GM23338 (cell line): ENCODE measurements around the gene UTP11. TPM values are rescaled to one million over a fixed set of nuclear protein-coding genes. Genes with fewer than 3 reads are reported as not detected.

Experiments used
- ATAC-seq: fragments of 200-7000 bp; cut with Tn5 transposase; 3 replicates; pipeline ENCODE4 v1.9.1; 2020
- DNase-seq: peaks from one replicate; pipeline ENCODE4 v3.0.0-alpha.2; 2015; ENCODE audit warnings: low spot score
- H2AFZ ChIP-seq: fragments of 200-600 bp; sonication (generic); 2 replicates; pipeline ENCODE4 v1.8.0; 2016; ENCODE audit warnings: antibody characterized with exemption, mild to moderate bottlenecking, moderate library complexity
- H3F3A ChIP-seq: fragments of 200-600 bp; sonication (generic); replicated peaks from 2 replicates; pipeline ENCODE4 v1.8.0; 2017; ENCODE audit warnings: antibody characterized with exemption, mixed run types, low read depth
- H3K27ac ChIP-seq: fragments of 200-600 bp; sonication (generic); 2 replicates; pipeline ENCODE4 v1.6.1; 2016; ENCODE audit warnings: low read depth
- H3K27me3 ChIP-seq: fragments of 200-600 bp; sonication (generic); 2 replicates; pipeline ENCODE4 v1.8.0; 2016; ENCODE audit warnings: mild to moderate bottlenecking, mixed run types, moderate library complexity; ENCODE audit not compliant: insufficient read depth
- H3K36me3 ChIP-seq: fragments of 200-600 bp; sonication (generic); 2 replicates; pipeline ENCODE4 v1.8.0; 2016; ENCODE audit warnings: mild to moderate bottlenecking; ENCODE audit not compliant: insufficient read depth
- H3K4me1 ChIP-seq: fragments of 200-600 bp; sonication (generic); 2 replicates; pipeline ENCODE4 v1.8.0; 2016; ENCODE audit warnings: mild to moderate bottlenecking, moderate library complexity; ENCODE audit not compliant: insufficient read depth
- H3K4me2 ChIP-seq: fragments of 200-600 bp; sonication (generic); 2 replicates; pipeline ENCODE4 v1.7.1; 2017; ENCODE audit warnings: mixed run types
- H3K4me3 ChIP-seq: fragments of 200-600 bp; sonication (generic); 2 replicates; pipeline ENCODE4 v1.6.1; 2016; ENCODE audit warnings: mixed run types
- H3K79me2 ChIP-seq: fragments of 200-600 bp; sonication (generic); replicated peaks from 2 replicates; pipeline ENCODE4 v1.8.0; 2017; ENCODE audit warnings: mild to moderate bottlenecking; ENCODE audit not compliant: insufficient read depth
- H3K9me2 ChIP-seq: fragments of 200-600 bp; sonication (generic); 2 replicates; pipeline ENCODE4 v1.8.0; 2017; ENCODE audit not compliant: insufficient read depth
- H4K20me1 ChIP-seq: fragments of 200-600 bp; sonication (generic); replicated peaks from 2 replicates; pipeline ENCODE4 v1.8.0; 2017; ENCODE audit warnings: mild to moderate bottlenecking; ENCODE audit not compliant: insufficient read depth
- H3K27ac Mint-ChIP-seq: 2 replicates; pipeline ENCODE4 v1.8.0; 2020; ENCODE audit warnings: inconsistent platforms, mild to moderate bottlenecking, moderate library complexity, mixed read lengths
- H3K27me3 Mint-ChIP-seq: 3 replicates; pipeline ENCODE4 v1.8.0; 2022; ENCODE audit warnings: low read depth, mild to moderate bottlenecking, moderate library complexity, mixed read lengths, inconsistent platforms; ENCODE audit not compliant: insufficient read depth, poor library complexity
- H3K36me3 Mint-ChIP-seq: 3 replicates; pipeline ENCODE4 v1.8.0; 2021; ENCODE audit warnings: low read depth, mild to moderate bottlenecking, inconsistent platforms, moderate library complexity, mixed read lengths
- H3K4me1 Mint-ChIP-seq: 3 replicates; pipeline ENCODE4 v1.8.0; 2020; ENCODE audit warnings: mild to moderate bottlenecking, inconsistent platforms, mixed read lengths
- H3K4me3 Mint-ChIP-seq: 3 replicates; pipeline ENCODE4 v1.8.0; 2021; ENCODE audit warnings: moderate library complexity, mild to moderate bottlenecking, inconsistent platforms, mixed read lengths
- H3K9me3 Mint-ChIP-seq: 3 replicates; pipeline ENCODE4 v1.8.0; 2020; ENCODE audit warnings: moderate library complexity, mild to moderate bottlenecking, inconsistent platforms, mixed read lengths
- CREB1 ChIP-seq: fragments of 250-450 bp; sonication (Bioruptor Pico); IDR thresholded peaks from 2 replicates; pipeline ENCODE4 v1.5.0; 2020; ENCODE audit warnings: low read depth, mild to moderate bottlenecking, moderate library complexity
- CTCF ChIP-seq, 2 experiments: fragments of 200-600 bp in 1 of 2; sonication (generic) in 1 of 2; conservative IDR thresholded peaks; 2 replicates each; pipeline versions ENCODE4 v1.5.1 to v1.6.1; 2016 to 2017; ENCODE audit warnings: antibody characterized with exemption in 2 of 2, low read depth in 2 of 2, mild to moderate bottlenecking in 2 of 2, moderate library complexity in 1 of 2
- EZH2 ChIP-seq: fragments of 200-600 bp; sonication (generic); IDR thresholded peaks from one replicate; pipeline ENCODE4 v1.8.0; 2017; ENCODE audit warnings: antibody characterized with exemption, mild to moderate bottlenecking, low read depth; ENCODE audit not compliant: unreplicated experiment
- EZH2phosphoT487 ChIP-seq: fragments of 200-600 bp; sonication (generic); IDR thresholded peaks from one replicate; pipeline ENCODE4 v1.8.1; 2018; ENCODE audit warnings: antibody characterized with exemption; ENCODE audit not compliant: unreplicated experiment
- JUNB ChIP-seq: IDR thresholded peaks from one replicate; pipeline ENCODE4 v1.6.1; 2016; ENCODE audit warnings: antibody characterized with exemption; ENCODE audit not compliant: unreplicated experiment
- POLR2AphosphoS5 ChIP-seq: IDR thresholded peaks from 2 replicates; pipeline ENCODE4 v1.6.1; 2016; ENCODE audit warnings: antibody characterized with exemption, low read depth
- REST ChIP-seq: IDR thresholded peaks from one replicate; pipeline ENCODE4 v1.6.1; 2018; ENCODE audit warnings: antibody characterized with exemption; ENCODE audit not compliant: unreplicated experiment
- STAT1 ChIP-seq: IDR thresholded peaks from one replicate; pipeline ENCODE4 v1.6.1; 2016; ENCODE audit warnings: antibody characterized with exemption; ENCODE audit not compliant: unreplicated experiment
- ZNF331 ChIP-seq: fragments of 250-450 bp; sonication (Bioruptor Pico); IDR thresholded peaks from 2 replicates; pipeline ENCODE4 v1.5.0; 2020; ENCODE audit warnings: low read depth, mild to moderate bottlenecking, moderate library complexity
- ZNF462 ChIP-seq: fragments of 250-450 bp; sonication (Bioruptor Pico); IDR thresholded peaks from 2 replicates; pipeline ENCODE4 v1.5.0; 2020; ENCODE audit warnings: mild to moderate bottlenecking, moderate library complexity
- polyA plus RNA-seq: library from polyadenylated mRNA; unstranded; fragments of >200 nt; fragmentation: Nextera tagmentation; extraction: Ambion mirVana; gene quantifications from 2 replicates; pipeline ENCODE4 v1.2.1, GENCODE V29; 2016
- total RNA-seq: library from RNA; depleted of rRNA; stranded (reverse); fragments of >200 nt; shearing (Covaris generic); gene quantifications from 2 replicates; pipeline ENCODE4 v1.2.3, GENCODE V29; 2014

Gene UTP11
- total and polyA plus RNA-seq, 2 experiments from 2014 or later = 67.8 to 105 TPM

GRCh38 chr1:38062361-38063288 lies 50.1 kb downstream of the UTP11 start:
- Mint-ChIP-seq H3K27ac (no peak overlapping the region), H3K36me3 (peaks cover 4% of the 10 kb centered on the region; the same call in 1 of the 3 replicates), H3K4me1 (peaks cover 46% of the 10 kb centered on the region), H3K4me3 (no peak overlapping the region), H3K27me3 (peaks cover 15% of the 10 kb centered on the region), H3K9me3 (peaks cover 4% of the 10 kb centered on the region; the same call in 1 of the 3 replicates)
- no peaks in the 10 kb centered on the region for H3F3A ChIP-seq
- H3K4me2 ChIP-seq = no peak overlapping the region
- DNase-seq = no peak
- no peaks in the 10 kb centered on the region for H3K9me2 ChIP-seq
- H3K27me3 ChIP-seq = no peaks in the 10 kb centered on the region
- no peak overlapping the region for H3K27ac ChIP-seq
- no peak overlapping the region for H2AFZ ChIP-seq
- no peak overlapping the region for H3K4me3 ChIP-seq
- H3K4me1 ChIP-seq = peaks cover 10% of the 10 kb centered on the region
- TF ChIP-seq JUNB (no peak), POLR2AphosphoS5 (no peak), EZH2phosphoT487 (no peak), ZNF331 (CRISPR knock-in tag) (no peak), REST (no peak), STAT1 (no peak), CTCF (conservative IDR thresholded peaks at IDR 0.05; ENCODE audit: low read depth in 2 of 2) (no peak), CREB1 (CRISPR knock-in tag) (no peak), ZNF462 (no peak), EZH2 (no peak)
- ATAC-seq = no peak
- H3K79me2 ChIP-seq = no peaks in the 10 kb centered on the region
- no peaks in the 10 kb centered on the region for H4K20me1 ChIP-seq
- H3K36me3 ChIP-seq = no peaks in the 10 kb centered on the region
